ENCODE data around the gene NDUFC2.
"Not testable (repeated sequence)": the region's sequence is repeated elsewhere in the genome, so short reads cannot be mapped to it uniquely, and the experiment has no call there.

Gene NDUFC2

GRCh38 chr11:78062671-78063070 is 17.0 kb downstream of the NDUFC2 start:
- no peak for DNase-seq (ENCODE audit: low spot score)
- TF ChIP-seq, protein P1, sequence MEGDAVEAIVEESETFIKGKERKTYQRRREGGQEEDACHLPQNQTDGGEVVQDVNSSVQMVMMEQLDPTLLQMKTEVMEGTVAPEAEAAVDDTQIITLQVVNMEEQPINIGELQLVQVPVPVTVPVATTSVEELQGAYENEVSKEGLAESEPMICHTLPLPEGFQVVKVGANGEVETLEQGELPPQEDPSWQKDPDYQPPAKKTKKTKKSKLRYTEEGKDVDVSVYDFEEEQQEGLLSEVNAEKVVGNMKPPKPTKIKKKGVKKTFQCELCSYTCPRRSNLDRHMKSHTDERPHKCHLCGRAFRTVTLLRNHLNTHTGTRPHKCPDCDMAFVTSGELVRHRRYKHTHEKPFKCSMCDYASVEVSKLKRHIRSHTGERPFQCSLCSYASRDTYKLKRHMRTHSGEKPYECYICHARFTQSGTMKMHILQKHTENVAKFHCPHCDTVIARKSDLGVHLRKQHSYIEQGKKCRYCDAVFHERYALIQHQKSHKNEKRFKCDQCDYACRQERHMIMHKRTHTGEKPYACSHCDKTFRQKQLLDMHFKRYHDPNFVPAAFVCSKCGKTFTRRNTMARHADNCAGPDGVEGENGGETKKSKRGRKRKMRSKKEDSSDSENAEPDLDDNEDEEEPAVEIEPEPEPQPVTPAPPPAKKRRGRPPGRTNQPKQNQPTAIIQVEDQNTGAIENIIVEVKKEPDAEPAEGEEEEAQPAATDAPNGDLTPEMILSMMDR (conservative IDR thresholded peaks at IDR 0.05; ENCODE audit: low read depth) = no peak
- CTCF ChIA-PET = no interaction called here
- no peak overlapping the region for H3K27ac ChIP-seq
- POLR2A ChIA-PET (ENCODE audit: low non-redundant PET) = no interaction called here

GRCh38 chr11:78061921-78062311 is 17.7 kb downstream of the NDUFC2 start:
- TF ChIP-seq, protein P1 (conservative IDR thresholded peaks at IDR 0.05; ENCODE audit: low read depth) = no peak
- ChIA-PET POLR2A (ENCODE audit: low non-redundant PET) (no interaction called here), CTCF (no interaction called here)
- H3K27ac ChIP-seq = peak overlapping the region; percentile 10; the same call in 1 of the 2 replicates
- no peak for DNase-seq (ENCODE audit: low spot score)

GRCh38 chr11:78061088-78061920 is 18.4 kb downstream of the NDUFC2 start:
- POLR2A ChIA-PET (ENCODE audit: low non-redundant PET) = no interaction called here
- H3K27ac ChIP-seq = peak overlapping the region; percentile 10; the same call in 1 of the 2 replicates
- TF ChIP-seq, protein P1 (conservative IDR thresholded peaks at IDR 0.05; ENCODE audit: low read depth) = no peak
- no peak for DNase-seq (ENCODE audit: low spot score)
- CTCF ChIA-PET = interaction anchor here (0.6 kb wide), 2 partner anchors 46 to 196 kb away, joined by 3 read pairs; no protein-coding TSS in a partner anchor

DNA sequence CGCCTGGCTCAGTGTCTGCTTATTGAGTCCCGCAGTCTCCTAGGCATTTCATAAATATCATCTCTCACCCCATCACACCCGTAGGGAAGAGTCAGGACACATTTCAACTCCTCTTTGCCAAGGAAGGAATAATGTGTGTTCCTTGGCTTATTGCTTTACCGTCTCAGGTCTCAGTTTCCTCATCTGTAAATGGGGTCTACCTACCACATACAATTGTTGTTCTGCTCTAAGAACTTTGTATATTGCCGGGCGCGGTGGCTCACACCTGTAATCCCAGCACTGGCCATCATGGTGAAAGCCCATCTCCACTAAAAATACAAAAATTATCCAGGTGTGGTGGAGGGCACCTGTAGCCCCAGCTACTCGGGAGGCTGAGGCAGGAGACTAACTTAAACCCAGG is 19.1 kb downstream of the NDUFC2 start:
- no peak for DNase-seq (ENCODE audit: low spot score)
- POLR2A ChIA-PET (ENCODE audit: low non-redundant PET) = no interaction called here
- CTCF ChIA-PET = interaction anchor here (0.6 kb wide), 1 partner anchor 197 kb away, joined by 3 read pairs; no protein-coding TSS in a partner anchor
- TF ChIP-seq, protein P1 (conservative IDR thresholded peaks at IDR 0.05; ENCODE audit: low read depth) = no peak
- no peak overlapping the region for H3K27ac ChIP-seq

DNA sequence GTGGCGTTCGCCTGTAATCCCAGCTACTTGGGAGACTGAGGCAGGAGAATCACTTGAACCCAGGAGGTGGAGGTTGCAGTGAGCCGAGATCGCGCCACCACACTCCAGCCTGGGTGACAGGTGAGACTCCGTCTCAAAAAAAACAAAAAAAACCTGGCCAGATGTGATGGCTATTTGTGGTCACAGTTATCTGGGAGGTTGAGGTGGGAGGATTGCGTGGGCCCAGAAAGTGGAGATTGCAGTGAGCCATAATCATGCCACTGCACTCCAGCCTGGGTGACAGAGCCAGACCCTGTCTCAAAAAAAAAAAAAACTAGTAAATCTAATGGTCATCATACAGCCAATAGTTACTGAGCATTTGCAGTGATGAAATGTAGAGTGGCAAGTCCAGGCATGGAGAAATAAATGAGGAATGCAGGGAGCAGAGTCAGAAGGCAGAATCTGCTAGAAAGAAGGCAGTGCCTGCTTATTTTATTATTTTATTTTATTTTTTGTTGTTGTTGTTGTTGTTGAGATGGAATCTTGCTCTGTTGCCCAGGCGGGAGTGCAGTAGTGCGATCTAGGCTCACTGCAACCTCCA is 19.8 kb downstream of the NDUFC2 start:
- POLR2A ChIA-PET (ENCODE audit: low non-redundant PET); DNase-seq (ENCODE audit: low spot score); CTCF ChIA-PET; H3K27ac ChIP-seq: not testable (repeated sequence)

DNA sequence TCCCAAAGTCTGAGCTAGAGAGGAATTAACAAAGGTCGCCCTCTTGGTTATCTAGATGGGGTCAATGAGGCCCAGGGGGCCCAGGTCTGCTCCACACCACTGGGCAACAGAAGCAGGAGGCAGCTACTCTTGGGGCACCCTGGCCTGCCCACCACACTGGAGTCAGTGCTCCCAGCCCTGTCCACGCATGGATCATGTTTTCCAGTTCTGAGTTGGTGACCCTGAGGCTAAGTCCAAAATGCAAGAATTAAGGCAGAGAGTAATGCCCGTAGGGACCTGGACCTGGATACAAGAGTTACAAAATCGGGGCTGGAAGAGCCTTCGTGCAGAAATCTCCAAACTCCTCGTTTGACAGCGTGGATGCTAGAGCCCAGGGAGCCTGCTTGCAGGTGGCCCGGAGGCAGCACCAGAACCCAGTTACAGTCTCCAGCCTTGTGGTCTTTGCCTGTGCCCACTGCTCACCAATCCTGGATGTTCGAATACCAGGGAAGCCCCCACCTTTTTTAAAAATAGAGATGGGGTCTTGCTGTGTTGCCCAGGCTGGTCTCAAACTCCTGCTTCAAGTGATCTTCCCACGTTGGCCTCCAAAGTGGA is 22.1 kb downstream of the NDUFC2 start:
- TF ChIP-seq, protein P1 (conservative IDR thresholded peaks at IDR 0.05; ENCODE audit: low read depth) = no peak
- ChIA-PET CTCF (no interaction called here), POLR2A (ENCODE audit: low non-redundant PET) (no interaction called here)
- no peak overlapping the region for H3K27ac ChIP-seq
- no peak for DNase-seq (ENCODE audit: low spot score)

DNA sequence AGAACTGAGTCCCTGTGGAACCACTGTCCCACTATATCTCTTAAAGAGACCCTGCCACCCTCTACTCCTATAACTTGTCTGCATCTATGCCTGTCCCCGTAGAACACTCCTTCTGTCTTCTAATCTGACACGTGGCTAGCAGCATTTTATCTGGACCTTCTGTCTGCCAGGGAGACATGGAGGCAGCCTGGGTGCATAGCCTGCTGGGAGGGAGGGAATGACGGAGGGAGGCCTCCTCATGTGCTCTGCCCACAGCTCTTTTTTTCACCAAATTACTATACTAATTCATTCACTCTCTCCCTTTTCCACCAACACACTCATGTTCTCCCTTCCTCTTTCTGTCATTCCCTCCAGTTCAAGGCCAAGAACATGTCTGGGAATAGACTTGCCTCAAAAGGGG is 23.6 kb downstream of the NDUFC2 start:
- TF ChIP-seq, protein P1 (conservative IDR thresholded peaks at IDR 0.05; ENCODE audit: low read depth) = no peak
- CTCF ChIA-PET = no interaction called here

More for the DNA sequence above, 23.6 kb downstream of the NDUFC2 start:
- POLR2A ChIA-PET (ENCODE audit: low non-redundant PET) = no interaction called here
- no peak overlapping the region for H3K27ac ChIP-seq
- no peak for DNase-seq (ENCODE audit: low spot score)
